GM18502 (cell line): ENCODE measurements around the gene MMP21.

ENCODE experiments used
- ATAC-seq: cut with Tn5 transposase; IDR thresholded peaks from one replicate; pipeline ENCODE4 v1.9.1; 2021; ENCODE audit warnings: mild to moderate bottlenecking; ENCODE audit not compliant: unreplicated experiment, poor library complexity

MMP21 gene

DNA sequence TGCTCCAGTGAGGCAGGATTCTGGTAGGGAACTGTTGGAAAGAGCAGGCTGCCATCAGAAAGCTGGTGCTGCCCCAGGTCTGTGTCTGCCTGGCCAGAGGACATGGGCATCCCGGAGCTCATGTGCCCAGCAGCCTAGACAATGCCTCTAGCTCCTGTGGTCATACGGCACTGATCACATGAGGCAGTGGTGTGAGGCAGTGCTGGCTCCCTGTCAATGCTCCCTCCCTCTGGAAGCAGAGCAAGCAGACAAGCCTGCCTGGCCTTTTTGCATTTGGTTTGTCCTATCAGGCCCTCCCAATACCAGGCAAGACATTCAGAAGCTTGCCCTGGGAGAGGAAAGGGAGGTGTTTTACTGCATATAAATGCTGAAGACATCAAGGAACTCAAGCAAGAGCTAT, 19.5 kb upstream of the MMP21 start:
- no peak for ATAC-seq

DNA sequence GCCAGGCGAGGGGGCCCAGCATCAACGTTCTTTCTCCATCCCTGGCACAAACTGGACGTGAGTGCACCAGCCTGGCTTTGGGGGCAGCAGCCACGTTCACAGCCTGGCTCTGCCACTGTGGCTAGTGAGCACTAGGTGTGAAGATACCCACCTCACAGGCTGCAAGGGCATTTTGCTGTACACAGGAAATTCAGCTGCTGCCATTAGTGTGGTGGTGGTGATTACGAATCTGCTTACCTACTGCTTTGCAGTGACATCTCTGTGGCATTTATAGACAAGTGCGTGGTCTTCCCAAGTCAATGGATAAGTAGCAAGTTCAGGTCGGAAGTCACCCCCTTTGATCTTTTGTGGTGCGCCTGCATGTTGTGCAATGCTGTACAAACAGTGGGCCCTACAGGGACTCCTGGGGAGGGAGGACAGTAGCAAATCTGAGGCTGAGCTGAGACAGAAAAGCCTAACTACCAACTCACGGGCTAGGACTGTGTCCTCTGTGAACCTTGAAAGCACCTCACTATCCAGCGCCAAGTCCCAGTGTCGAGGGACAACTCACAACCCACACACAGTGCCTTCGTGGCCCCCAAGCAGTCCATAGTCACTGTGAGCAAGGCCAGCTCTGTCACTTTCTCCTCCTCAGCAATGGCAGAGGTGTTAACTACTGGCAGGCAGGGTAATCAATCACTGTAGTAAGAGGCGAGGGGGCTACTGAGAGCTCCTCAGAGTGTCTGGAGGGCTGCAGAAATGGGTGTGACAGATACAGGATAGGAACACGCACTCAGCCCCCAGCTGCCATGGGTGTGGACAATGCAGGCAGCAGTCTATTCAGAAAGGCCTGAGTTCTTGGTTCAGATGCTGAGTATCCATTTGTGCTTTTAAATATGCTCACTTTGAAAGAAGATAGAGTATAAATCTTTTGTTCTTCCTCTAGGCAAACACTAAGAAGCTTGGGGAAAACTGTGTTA, 17.0 kb upstream of the MMP21 start:
- ATAC-seq, result no peak

DNA sequence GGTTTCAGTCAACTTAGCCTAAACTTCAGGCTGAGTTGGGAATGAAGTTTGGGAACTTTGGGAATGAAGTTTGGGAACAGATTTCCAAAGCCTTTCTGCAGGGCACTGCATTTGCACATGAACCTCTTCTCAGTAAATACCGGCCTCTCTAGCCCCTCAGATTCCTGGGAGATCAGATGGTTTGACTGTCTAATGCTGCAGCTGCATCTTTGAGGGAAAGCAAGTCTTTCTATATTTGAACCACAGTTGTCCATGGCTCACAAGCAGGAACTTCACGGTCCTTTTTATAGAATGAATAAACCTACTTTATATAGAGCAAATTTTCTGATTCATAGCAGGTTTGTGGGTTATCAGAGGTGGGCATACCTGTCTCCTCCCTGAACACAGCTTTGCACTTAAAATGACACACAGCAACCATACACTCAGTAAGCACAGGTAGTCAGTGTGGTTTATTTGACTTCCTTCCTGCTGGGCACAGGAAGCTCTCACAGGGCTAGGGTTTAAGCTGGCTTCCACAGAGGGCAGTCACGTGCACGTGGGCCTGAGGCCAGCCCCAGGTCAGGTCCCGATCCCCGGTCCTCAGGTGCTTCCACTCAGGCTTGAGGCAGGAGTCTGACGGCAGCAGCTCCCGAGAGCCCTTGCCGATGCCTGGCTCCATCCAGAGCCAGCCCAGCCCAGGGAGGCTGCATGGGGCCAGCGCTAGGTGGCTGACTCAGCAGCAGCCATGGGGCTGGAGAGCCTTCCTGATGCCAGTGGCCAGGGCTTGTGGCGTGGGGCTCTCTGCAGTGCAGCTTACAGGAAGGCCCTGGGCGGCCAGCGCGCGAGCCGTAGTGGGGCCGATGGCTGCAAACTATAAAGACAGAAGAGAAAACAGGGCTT, 12.8 kb upstream of the MMP21 start:
- ATAC-seq, result no peak

- ATAC-seq, result no peak
These were observed 10.2 kb upstream of the MMP21 start for GRCh38 chr10:125785791-125786190.

GRCh38 chr10:125783957-125784356, 8.3 kb upstream of the MMP21 start:
- ATAC-seq, result peak; percentile 84

GRCh38 chr10:125783408-125783807, 7.8 kb upstream of the MMP21 start:
- ATAC-seq, result no peak

DNA sequence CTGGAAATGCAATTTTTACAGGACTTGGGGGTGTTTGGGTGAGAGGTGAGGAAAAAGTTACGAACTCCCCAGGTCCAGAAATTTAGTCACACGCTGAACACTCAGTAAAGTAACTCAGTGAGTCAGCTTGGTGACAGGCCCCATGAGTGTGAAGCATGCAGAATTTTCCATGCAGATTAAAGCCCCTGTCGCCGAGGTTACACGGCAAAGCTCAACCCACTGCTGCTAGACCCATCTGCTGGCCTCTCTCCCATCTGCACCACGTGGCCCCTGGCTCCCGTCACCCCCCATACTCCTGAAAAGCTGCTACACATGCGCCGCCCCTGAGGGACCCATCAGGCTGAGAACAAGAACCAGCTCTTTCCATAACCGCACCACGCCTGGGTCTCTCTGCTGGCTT, 7.0 kb upstream of the MMP21 start:
- ATAC-seq, result no peak

DNA sequence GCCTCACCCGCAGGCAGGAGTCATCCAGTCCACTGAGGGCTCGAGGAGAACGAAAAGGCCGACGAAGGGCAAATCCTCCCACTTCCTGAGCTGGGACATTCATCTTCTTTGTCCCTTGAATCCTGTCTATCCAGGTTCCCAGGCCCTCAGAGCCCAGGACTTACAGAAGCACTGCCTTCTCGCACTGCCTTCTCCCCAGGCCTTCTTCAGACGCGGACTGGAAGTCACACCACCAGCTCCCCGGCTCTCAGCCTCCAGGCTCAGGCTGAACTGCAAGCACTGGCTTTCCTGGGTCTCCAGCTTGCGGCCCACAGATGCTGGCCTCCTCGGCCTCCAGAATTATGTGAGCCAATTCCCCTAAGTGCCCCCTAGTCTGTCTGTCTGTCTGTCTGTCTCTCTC, 6.4 kb upstream of the MMP21 start:
- no peak for ATAC-seq

DNA sequence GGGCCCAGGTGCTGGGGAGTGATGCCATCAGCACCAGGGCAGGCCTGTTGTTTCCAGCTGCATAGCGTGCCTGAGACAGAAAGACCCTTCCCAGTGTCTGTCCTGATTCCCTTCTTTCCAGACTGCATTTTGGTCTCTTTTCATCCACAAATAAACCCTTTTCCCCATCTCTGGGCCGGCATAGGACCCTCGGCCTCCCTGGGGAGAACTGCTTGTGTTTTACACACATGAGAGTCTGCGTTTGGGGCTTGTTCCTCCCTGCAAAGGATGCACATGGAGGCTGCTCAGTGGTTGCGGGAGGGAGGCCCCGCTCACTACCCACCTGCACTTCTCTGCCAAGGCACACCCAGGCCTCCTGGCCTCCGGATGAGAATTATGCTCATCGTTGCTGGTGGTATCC, 5.8 kb upstream of the MMP21 start:
- no peak for ATAC-seq

GRCh38 chr10:125779403-125780327, 4.0 kb upstream of the MMP21 start:
- no peak for ATAC-seq

- ATAC-seq, result no peak
These were observed 2.9 kb upstream of the MMP21 start for GRCh38 chr10:125778556-125778955.

DNA sequence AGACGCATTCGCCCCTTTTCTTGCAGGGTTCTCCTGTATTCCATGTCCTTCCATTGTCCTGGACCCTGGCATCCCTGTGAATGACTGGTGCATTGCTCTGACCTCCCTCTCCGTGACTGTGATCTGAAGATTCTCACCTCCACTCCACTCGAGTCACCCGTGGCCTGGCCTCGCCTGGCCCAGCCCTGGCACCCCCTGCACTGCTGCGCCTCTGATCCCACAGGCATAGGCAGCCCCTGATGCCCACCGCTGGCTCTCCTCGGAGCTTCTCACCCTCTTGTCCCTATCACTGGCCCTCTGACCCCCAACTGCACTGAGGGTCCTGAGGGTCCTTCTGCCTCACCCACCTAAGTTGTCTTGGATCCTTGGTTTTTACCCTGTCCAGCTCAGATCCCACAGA, 2.2 kb upstream of the MMP21 start:
- ATAC-seq, result no peak

GRCh38 chr10:125774581-125775191, 935 bp downstream of the MMP21 start:
- ATAC-seq, result no peak

- no peak for ATAC-seq
These were observed 1.7 kb downstream of the MMP21 start for GRCh38 chr10:125773687-125774543.

- ATAC-seq, result no peak
These were observed 2.8 kb downstream of the MMP21 start for GRCh38 chr10:125772864-125773180.

GRCh38 chr10:125772112-125772863, 3.3 kb downstream of the MMP21 start:
- ATAC-seq, result no peak

DNA sequence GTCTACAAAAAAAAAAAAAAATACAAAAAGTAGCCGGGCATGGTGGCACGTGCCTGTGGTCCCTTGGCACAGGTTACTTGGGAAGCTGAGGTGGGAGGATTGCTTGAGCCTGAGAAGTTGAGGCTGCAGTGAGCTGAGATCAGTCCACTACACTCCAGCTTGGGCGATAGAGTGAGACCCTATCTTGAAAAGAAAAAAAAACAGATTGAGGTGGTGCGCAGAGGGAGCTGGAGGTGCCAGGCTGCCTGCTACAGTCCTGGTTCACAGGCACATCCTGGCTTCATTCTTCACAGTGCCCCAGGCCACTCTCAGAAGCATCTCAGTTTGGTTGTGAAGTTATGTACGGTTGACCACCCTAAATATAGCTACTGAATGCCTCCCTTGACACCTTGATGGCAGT, 4.8 kb downstream of the MMP21 start:
- no peak for ATAC-seq

DNA sequence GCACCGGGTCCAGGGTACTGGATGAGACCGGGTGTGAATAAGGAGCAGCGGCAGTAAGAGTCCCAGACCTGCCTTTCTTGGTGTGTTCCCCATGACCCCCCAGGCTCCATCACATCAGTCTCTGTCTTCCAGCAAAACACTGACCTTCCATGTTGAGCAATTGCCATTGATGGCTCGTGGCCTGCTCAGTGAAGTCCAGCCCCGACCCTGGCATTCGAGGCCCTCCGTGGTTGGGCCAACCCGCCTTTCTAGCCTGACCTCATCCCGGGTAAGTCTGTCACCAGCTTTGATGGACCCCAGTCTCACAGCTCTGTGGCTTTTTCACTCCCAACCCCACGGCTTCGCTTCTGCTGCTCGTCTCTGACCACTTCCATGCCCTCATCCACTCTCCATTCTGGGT, 6.4 kb downstream of the MMP21 start:
- ATAC-seq, result no peak
